HG03378 (cell line): ENCODE results near the gene EEIG2.
"Not testable (repeated sequence)": the region's sequence is repeated elsewhere in the genome, so short reads cannot be mapped to it uniquely, and the experiment has no call there.

Source experiments
- ATAC-seq: cut with Tn5 transposase; IDR thresholded peaks from one replicate; pipeline ENCODE4 v1.9.1; 2021; ENCODE audit warnings: mild to moderate bottlenecking, moderate library complexity; ENCODE audit not compliant: unreplicated experiment

EEIG2 gene

GRCh38 chr1:108541861-108542260, 18.0 kb upstream of the EEIG2 start:
- no peak for ATAC-seq

GRCh38 chr1:108547493-108547892, 12.4 kb upstream of the EEIG2 start:
- not testable (repeated sequence) for ATAC-seq

- peak; percentile 97 for ATAC-seq
Measured at GRCh38 chr1:108551137-108551862, 8.6 kb upstream of the EEIG2 start.

- no peak for ATAC-seq
Measured at GRCh38 chr1:108553905-108554304, 6.0 kb upstream of the EEIG2 start.

- ATAC-seq = no peak
Measured at GRCh38 chr1:108554682-108555427, 5.0 kb upstream of the EEIG2 start.

- no peak for ATAC-seq
Measured at GRCh38 chr1:108556066-108556465, 3.8 kb upstream of the EEIG2 start.

GRCh38 chr1:108556499-108556898, 3.4 kb upstream of the EEIG2 start:
- ATAC-seq = no peak

GRCh38 chr1:108557296-108557695, 2.6 kb upstream of the EEIG2 start:
- peak; percentile 41 for ATAC-seq

- no peak for ATAC-seq
Measured at GRCh38 chr1:108560189-108560873, 431 bp downstream of the EEIG2 start.

- ATAC-seq = peak; percentile 38
Measured at GRCh38 chr1:108560874-108561459, 1.1 kb downstream of the EEIG2 start.

GRCh38 chr1:108561689-108562326, 1.9 kb downstream of the EEIG2 start:
- peak; percentile 45 for ATAC-seq

- no peak for ATAC-seq
Measured at GRCh38 chr1:108563808-108564207, 3.9 kb downstream of the EEIG2 start.

GRCh38 chr1:108565081-108565480, 5.2 kb downstream of the EEIG2 start:
- ATAC-seq = no peak

GRCh38 chr1:108565512-108565911, 5.6 kb downstream of the EEIG2 start:
- ATAC-seq = no peak

GRCh38 chr1:108568589-108568988, 8.7 kb downstream of the EEIG2 start:
- no peak for ATAC-seq

GRCh38 chr1:108569097-108569728, 9.3 kb downstream of the EEIG2 start:
- no peak for ATAC-seq

- peak; percentile 98 for ATAC-seq
Measured at GRCh38 chr1:108570128-108570527, 10.2 kb downstream of the EEIG2 start.

- ATAC-seq = no peak
Measured at GRCh38 chr1:108570998-108571401, 11.1 kb downstream of the EEIG2 start.

GRCh38 chr1:108572182-108572581, 12.3 kb downstream of the EEIG2 start:
- ATAC-seq = no peak

GRCh38 chr1:108573183-108573582, 13.3 kb downstream of the EEIG2 start:
- ATAC-seq = no peak
